ENCODE results near the gene ATRAID.
A peak's percentile ranks its signal among the peaks of the same experiment; 100 is the strongest.
"Not testable (repeated sequence)": the region's sequence is repeated elsewhere in the genome, so short reads cannot be mapped to it uniquely, and the experiment has no call there.

Gene ATRAID, protein sequence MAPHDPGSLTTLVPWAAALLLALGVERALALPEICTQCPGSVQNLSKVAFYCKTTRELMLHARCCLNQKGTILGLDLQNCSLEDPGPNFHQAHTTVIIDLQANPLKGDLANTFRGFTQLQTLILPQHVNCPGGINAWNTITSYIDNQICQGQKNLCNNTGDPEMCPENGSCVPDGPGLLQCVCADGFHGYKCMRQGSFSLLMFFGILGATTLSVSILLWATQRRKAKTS

DNA sequence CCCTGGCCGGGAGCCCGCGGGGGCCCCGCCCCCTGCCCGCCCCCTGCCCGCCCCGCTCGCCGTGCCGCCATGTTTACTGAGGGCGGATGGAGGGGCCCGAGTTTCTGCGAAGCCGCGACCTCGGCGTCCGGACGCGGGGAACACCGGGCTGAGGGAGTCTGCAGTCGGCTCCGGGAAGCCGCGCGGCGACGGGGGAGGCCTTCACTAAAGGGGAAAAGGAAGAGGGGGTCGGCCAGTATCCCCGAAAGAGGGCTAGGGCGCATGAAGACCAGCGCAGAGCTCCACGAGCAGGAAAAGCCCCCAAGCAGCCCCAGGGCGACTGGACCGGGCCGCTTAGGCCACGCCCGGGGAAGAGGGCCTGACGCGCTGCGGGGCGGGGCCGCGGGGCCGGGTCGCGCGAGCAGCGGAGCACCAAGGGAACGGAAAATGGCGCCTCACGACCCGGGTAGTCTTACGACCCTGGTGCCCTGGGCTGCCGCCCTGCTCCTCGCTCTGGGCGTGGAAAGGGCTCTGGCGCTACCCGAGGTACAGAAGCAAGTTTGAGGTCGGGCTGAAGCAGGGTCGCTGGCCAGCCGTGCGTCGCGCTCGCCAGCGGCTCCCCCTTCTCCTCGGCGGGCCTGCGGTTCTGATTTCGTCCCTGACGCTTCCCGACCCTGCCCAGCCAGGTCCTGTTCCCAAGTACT is at the start of gene ATRAID, which contains the start of gene SLC5A6:
Gene ATRAID, plus strand, starts transcription at position 99 of the 683 bp plus-strand sequence. Its CDS starts 328 bp downstream, at position 427.
Gene SLC5A6, minus strand, starts transcription at position 326 of the 683 bp plus-strand sequence. CDS start 4,618 bp downstream, outside the sequence.
- DNase-seq, result peak; percentile 42

DNA sequence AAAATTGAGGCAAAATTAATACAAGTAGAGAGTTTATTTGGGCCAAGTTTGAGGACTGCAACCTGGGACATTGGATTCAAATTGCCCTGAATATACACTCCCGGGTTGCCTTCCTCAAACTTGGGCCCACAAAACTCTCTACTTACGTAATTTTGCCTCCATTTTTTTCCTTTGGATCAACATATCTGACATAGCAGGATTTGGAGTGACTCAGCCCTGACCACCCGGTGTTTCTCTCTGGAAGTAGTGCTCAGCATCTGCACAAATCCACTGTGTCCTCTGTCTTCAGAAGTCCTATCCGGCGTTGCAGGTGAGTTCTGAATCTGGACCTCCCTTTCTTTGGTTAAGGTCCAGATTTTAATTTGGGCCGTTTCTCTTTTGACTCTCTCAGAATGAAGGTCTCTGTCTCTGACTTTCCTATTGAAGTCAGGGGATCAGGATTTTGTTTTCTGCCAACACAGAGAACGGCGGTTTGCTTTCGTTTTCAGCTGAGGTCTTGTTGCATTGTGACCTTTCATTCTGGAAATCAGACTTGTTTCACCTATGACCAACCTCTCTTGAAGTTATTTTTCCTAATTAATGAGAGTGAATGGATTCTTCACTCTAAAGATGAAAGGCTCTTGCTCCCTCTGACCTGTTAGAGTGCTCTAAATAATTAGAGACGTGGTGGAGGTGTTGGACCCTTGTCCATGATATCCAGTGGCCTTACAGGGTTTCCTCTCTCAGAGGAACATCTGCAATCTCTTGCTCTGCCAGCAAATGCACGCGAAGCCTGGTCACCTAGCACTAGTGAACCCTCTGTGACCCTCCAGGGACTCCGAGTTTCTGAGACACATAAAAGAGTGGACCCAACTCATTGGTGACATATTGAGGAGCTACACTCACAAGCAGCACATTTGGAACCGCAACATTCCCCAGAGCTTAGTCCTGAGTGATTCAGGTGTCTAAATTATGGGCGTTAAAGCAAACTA is 49.4 kb upstream of the ATRAID start:
- DNase-seq, result no peak

DNA sequence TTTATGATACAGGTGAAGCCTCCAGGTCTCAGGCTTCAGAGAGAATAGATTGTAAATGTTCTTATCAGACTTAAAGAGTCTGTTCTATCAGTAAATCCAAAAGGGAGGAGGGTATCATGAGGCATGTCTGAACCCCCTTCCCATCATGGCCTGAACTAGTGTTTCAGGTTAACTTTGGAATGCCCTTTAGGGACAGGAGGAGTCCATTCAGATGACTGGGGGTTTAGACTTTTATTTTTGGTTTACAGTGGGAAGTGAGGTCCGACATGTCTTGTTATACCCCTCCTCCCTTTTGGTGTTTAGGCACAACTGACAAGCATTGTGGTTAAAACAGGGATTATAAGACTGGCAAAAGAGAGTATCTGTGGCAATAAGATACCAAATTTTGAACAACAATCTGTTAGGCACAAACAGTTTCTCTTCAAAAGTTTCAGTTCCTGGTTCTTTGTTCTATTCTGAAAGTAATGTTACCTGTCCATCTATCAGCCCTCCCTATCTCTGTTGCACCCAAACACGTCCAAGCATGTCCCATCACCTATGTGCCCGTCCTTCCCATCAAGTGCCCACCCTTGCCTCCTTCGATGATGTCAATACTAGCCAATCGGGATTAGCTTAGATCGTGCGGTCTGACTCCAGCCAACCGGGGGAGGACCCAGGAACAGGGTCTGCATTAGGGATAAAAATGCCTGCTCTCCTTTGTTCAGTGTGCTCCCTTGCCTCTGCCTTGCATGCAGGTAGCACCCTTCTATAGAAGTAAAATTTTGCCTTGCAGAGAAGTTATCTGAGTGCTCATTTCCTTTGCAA is 46.7 kb upstream of the ATRAID start:
- no peak for DNase-seq

DNA sequence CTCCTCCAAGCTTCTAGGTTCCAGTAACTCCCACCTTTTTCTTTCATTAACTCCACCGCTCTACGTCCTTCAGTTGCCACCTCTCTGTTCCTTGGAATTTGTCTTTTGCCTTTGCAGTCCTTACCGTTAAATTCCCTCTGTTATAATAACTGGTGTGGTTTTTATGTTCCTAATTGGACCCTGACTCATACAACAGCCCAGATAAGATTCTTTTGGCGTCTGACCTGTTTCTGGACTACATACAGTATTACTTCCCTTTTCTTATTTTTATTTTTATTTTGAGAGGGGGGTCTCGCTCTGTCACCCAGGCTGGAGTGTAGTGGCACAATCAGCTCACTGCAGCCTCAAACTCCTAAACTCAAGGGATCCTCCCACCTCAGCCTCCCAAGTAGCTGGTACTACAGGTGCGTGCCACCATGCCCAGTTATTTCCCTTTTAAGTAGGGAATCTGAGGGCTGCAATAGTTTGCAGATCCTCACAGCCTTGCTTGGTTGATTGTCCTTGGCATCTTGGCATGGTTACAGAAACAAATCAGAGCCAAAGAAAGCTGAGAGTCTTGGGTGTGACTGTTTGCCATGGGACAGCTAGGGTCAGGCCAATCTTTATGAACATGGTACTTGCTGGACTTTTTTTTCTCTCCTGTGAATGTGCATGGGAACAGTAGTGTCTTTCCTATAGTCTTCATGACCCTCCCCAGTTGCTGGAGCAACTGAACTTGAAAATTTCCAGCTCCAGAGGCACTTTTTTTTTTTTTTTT is 41.1 kb upstream of the ATRAID start:
- DNase-seq, result no peak

DNA sequence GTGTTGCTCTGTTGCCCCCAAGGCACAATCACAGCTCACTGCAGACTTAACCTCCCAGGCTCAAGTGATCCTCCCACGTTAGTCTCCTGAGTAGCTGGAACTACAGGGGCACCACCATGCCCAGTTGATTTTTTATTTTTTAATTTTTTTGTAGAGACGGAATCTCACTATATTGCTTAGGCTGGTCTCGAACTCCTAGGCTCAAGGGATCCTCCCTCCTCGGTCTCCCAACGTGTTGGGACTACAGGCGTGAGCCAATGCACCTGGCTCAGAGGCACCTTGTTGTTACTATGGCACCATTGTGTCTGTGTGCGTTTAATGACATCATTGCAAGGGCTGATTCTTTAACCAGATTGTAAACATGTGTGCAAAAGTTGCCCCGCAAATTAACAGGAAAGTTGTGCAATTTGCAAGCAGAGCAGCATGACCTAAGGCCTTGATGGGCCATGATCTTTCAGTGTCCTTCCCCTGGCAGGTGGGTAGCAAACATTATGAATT is 40.4 kb upstream of the ATRAID start:
- no peak for DNase-seq

DNA sequence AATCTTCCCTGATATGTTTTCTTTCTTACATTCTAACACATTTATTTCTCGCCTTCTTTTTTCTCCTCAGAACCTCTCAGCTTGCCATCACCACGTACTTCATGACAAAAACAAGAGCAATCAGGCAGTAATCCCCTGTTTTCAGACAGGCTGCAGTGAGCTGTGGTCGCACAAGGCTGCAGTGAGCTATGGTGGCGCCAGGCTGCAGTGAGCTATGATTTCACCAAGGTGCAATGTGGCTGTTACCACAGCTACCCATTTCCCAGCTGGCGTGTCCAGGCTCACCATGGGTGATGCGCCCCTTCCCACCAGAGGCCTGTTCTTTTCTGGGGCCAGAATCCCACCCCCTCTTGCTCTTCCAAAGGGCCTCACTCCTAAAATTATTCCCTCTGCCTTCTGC is 37.2 kb upstream of the ATRAID start:
- DNase-seq, result no peak

DNA sequence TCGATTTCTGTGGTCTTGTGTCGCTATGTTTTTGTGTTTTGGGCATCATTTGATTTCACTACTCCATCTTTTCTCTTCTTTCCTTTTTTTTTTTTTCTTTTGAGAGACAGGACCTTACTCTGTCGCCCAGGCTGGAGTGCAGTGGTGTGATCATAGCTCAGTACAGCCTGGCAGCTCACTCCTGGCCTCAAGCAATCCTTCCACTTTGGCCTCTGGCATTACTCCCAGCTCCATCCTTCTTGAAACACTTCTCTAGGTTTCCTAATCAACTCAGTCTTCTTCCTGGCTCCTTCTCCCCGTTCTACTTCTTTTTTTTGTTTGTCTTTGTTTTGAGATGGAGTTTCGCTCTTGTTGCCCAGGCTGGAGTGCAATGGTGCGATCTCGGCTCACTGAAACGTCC is 36.5 kb upstream of the ATRAID start:
- DNase-seq, result no peak

DNA sequence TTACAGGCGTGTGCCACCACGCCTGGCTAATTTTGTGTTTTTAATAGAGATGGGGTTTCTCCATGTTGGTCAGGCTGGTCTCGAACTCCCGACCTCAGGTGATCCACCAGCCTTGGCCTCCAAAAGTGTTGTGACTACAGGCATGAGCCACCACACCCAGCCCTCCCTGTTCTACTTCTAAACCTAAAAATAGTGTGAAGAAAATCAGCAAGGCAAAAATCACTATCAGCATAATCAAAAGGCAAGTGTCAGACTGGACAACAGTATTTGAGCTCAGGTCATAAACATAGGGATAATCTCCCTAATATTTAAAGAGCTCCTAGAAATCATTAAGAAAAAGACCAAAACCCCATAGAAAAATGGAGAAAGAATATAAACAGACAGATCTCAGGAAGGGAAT is 36.1 kb upstream of the ATRAID start:
- DNase-seq, result not testable (repeated sequence)

DNA sequence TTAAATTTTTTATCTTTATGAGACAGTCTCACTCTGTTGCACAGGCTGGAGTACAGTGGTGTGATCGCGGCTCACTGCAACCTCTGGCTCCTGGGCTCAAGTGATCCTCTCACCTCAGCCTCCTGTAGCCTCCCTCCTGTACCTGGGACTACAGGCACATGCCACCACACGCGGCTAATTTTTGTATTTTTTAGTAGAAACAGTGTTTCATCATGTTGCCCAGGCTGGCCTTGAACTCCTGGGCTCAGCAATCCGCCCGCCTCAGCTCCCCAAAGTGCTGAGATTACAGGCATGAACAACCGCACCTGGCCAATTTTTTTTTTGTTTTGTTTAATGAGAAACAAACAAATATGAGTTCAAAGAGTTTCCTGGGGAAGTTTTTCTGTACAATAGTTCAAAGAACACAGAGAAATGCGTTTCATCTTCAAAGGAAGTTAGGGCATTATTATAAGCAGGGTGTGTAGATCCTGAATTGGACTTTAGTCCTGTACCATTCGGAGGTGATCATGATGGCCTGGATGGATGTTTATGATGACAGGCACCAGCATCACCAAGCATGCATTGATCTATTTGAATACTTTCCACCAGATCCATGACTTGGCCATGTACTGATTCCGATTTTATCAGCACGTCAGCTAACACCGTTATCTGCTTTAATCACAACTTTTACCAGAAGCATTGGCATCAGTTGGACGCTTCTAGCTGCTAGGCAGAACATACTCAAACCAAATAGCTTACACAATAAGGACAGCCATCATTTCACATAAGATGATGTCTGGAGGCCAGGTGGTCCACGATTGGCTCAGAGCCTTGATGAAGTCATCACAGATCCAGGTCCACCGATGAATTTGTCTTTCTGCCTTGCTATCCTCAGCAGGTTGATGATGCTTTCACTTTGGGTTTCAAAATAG is 34.1 kb upstream of the ATRAID start:
- DNase-seq, result no peak

DNA sequence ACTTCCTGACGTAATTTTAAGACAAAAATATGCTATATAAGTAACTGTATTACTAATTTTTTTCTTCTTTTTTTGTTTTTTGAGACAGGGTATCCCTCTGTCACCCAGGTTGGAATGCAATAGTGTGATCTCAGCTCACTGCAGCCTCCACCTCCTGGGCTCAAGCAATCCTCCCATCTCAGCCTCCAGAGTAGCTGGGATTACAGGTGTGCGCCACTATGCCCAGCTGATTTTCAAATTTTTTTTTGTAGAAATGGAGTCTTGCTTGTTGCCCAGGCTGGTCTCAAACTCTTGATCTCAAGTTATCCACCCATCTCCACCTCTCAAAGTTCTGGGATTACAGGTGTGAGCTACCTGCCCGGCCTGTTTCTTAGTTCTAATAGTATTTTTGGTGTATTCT is 33.4 kb upstream of the ATRAID start:
- DNase-seq, result no peak

DNA sequence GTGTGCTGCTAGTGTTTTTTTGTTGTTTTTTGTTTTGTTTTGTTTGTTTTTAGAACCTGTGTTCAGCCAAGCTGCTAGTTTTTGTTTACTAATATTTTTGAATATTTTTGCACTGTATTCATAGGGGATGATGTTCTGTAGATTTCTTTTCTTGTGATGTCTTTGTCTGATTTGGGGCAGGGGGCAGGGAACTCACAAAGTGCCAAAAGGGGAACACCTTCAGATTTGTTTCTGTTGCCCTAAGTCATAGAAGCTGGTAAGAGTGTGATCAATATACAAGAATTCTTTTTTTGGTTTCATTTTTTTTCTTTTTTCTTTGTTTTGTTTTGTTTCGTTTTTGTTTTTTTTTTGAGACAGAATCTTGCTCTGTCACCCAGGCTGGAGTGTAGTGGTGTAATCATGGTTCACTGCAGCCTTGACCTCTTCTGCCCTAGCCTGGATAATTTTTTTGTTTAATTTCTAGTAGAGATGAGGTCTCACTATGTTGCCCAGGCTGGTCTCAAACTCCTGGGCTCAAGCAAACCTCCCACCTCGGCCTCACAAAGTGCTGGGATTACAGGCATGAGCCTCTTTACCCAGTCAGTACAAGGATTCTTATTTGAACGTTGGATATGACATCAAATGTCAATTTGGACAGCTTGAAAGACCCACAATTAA is 32.4 kb upstream of the ATRAID start:
- no peak for DNase-seq

DNA sequence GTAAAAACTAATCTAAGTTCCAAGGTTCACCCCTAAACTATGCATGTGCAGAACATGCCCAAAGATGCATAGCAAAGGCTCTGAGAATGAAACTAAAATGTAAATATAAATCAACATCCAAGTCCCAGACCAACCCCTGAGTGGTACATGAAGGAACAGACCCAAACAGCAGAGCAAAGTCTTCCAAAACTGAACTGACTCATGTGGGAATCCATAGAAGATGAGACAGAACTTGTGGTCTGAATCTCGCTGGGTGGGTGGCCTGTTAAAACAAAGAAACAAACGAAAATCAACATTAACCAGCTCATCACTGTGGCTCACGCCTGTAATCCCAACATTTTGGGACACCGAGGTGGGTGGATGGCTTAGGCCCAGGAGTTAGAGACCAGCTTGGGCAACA is 29.5 kb upstream of the ATRAID start:
- DNase-seq, result no peak

DNA sequence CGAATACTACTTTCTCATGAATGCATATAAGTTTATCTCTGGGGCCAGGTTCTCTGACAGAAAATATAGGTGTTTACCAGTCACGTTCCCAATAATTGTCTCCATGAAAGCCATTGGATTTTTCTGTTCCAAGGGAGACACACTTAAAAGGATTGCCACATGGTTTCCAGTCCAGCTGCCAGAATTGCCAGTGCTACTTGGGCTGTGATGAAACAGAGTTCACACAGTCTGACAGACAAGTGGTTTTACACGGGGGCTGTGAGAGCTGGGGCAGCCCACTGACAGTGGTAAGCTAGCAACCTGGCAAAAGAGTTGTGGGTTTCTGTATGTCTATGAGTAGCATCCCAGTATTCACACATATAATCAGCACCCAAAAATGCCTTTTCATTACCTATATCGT is 27.7 kb upstream of the ATRAID start:
- DNase-seq, result no peak

DNA sequence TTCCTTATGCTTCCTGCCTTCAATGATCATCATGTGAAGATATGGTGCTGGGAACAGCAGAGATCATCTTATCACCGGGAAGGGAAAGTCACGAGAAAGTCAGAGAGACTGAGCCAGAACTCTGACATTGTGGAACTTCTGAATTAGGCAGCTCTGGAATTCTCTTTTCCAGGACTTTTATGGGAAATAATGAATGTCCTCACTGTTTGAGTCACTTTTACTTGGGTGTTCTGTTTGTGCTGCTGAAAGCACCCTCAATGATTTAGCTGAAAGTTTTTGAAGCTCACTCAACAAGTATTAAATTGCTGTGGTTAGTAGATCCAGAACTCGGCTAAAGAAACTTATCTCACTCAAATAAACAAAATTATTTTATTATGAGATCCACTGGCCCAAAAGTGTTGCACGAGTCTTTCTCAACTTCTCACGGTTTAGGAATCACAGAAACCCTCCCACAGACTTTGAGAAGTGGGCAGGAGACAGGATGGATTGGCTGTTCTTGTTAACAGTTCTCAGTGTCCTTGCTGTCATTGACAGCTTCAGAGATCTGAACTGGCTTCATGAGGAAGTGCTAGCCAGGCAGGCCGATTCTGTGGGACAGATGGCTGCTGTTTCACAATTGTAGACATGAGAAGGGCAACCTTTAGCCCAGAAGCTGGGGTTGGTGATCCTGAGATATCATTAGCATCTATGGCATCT is 26.4 kb upstream of the ATRAID start:
- no peak for DNase-seq

DNA sequence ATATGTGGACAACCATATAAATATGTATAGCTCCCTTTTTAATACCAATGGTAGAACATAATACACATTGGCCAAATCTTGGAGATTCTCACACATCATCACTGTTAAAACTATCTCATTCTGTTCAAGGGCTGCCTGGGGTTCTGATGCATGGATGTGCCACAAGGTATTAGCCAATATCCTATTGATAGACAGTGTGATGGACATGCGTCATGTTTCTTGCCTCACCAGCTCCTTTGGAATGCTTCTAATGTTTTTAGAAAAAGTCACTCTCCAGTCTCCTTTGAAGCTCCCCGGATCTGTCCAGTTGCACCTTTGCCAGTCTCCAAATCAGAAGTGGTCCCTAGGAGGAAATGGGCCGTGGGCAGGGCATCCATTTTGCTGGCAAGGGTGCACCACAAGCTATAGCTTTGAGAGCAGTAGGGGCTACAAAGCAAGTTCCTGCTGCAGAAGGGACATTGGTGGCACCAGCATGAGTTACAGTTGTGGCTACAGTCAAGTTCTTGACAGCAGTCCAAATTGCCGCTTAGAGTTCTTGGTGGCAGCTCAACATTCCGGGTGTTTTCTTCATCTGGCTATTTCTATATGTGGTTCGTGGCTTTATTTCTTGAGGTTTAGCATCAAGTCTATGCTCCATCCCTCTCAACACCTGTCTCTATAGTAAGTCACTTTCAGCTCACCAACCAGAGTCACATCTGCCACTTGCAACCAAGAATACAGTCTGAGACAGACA is 25.1 kb upstream of the ATRAID start:
- DNase-seq, result no peak

DNA sequence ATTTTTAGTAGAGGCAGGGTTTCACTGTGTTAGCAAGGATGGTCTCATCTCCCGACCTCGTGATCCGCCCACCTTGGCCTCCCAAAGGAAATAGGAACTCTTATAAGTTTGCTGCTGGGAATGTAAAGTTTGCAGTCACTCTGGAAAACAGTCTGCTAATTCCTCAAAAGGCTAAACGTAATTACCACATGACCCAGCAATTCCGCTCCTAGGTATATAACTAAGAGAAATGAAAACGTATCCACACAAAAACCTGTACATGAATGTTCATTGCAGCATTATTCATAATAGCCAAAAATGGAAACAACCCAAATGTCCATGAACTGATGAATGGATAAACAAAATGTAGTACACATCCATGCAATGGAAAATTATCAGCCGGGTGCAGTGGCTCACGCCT is 21.9 kb upstream of the ATRAID start:
- no peak for DNase-seq

DNA sequence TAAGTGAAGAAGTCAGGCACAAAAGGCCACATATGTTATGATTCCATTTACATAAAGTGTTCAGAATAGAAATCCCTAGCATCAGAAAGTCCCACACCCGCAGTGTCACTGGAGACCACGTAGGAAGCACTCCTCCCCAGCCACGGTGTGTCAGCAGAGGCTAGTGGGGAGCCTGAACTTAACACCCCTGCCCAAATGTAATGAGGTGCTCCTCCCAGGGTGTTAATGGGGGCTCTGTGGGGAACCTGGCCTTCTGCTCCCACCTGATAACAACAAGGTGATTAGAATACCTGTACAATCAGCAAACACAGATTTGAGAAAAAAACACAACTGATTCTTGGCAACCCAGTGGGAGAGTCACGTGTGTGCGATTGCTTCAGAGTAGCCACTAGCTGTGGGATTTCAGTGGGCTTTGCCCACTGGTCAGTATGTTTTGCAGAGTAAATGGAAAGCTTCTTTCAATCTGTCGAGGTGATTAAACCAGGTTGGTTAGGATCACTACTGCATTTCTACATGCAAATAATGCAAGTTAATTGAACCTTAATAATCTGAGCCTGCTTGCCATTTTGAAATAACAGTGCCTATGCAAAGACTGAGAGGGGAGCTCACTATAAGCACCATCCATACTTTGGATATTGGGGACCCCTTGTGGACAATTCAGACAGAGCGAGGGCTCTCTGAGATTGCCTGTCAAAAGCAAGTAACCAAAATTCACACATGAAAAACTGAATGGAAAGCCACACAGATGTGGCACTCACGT is 20.6 kb upstream of the ATRAID start:
- DNase-seq, result no peak
